Subcutaneous adipose tissue (tissue), 4 donors: Measurements from ENCODE around the gene CCDC137. TPM values are rescaled to one million over a fixed set of nuclear protein-coding genes. Genes with fewer than 3 reads are reported as not detected.

Experiments
- CTCF ChIP-seq: fragments of 450-650 bp; IDR thresholded peaks from one replicate; pipeline ENCODE4 v1.5.1; 2016; ENCODE audit warnings: low read depth, mild to moderate bottlenecking, control low read depth, antibody characterized with exemption, moderate library complexity
- total RNA-seq, 4 donors: library from RNA; depleted of rRNA; stranded (reverse); fragments of >200 nt; gene quantifications; one replicate each; pipeline ENCODE4 v1.1.0, GENCODE V29; 2016

The CCDC137 gene
- total RNA-seq, 4 donors from 2014 or later: 7.0 to 11.1 (median 8.5) TPM

- TF ChIP-seq CTCF: no peak
These were observed 2.5 kb upstream of the CCDC137 start for GRCh38 chr17:81664051-81664470.

GRCh38 chr17:81665205-81666091, 1.1 kb upstream of the CCDC137 start:
- no peak for TF ChIP-seq CTCF

DNA sequence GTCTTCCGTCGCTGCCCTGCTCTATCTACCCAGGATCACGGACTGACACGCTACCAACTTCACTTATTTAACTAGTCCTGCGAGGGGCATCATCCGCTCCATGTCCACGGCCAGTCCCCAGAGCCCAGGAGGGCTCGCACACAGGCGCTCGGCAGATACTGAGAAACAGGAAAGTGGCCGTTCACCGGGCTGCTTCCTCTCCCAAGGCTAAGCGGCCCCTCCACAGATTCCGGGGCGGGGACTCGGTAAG, 520 bp upstream of the CCDC137 start:
- no peak for TF ChIP-seq CTCF

- no peak for TF ChIP-seq CTCF
These were observed 1.2 kb downstream of the CCDC137 start for GRCh38 chr17:81667754-81668153.

DNA sequence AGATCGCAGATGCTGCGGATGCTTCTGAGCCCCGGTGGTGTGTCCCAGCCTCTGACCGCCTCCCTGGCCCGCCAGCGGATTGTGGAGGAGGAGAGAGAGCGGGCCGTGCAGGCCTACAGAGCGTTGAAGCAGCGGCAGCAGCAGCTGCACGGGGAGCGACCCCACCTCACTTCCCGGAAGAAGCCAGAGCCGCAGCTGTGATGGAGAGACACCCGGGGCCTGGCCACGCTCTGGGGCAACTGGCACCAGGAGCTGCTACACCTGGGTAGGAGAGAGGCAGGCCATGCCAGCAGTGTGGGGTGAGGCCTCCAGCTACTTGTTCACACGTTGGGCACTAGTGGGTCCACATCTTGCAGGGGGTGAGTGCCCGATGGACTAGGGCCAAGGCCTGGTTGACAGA, 6.0 kb downstream of the CCDC137 start:
- TF ChIP-seq CTCF: no peak

DNA sequence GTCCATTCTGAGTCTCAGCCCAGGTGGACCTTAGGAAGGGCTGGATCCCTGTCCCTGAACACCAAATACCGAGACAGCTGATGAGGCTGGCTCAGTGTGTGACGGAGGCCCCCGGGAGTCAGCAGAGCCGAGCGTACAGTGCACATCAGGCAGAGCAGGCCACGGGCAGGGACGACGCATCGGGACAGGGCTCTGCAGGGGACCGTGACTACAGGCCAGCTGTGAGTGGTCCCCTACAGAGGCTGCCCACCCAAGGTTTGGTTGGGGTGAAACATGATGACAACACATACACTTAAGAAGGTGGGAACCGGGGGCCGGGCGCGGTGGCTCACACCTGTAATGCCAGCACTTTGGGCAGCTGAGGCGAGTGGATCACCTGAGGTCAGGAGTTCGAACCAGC, 6.4 kb downstream of the CCDC137 start:
- no peak for TF ChIP-seq CTCF

DNA sequence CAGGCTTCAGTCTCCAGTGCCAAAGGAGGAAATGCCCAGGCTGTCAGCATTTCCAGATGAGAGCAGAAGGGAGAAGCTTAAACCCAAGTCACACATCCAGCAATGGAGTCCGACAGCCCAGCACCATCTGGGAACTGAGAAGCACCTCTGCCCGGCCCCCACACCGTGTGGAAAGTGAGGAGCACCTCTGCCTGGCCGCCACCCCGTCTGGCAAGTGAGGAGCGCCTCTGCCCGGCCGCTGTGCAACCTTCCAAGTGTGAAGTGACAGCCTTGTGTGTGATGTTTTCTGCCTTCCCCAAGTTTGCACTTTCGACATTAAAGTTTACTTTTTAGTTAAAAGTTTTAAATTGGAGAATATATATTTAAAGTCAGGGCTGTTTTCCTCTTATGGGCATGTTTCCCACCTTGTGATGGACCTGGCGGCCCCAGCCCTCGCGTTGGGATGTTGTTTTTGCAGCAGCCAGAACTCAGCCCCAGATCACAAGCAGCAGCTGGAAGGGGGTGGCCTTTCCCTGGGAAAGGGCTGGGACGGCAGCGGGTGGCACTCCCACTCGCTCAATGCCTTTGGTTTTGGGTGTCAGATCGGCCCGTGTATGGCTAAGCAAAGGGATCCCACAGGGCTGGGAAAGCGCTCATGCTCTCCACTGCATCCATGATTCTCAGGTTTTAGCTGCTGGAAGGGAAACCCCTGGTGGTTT, 7.2 kb downstream of the CCDC137 start:
- TF ChIP-seq CTCF: no peak
